Measurements from ENCODE around the gene LDLRAD4.

LDLRAD4 gene

DNA sequence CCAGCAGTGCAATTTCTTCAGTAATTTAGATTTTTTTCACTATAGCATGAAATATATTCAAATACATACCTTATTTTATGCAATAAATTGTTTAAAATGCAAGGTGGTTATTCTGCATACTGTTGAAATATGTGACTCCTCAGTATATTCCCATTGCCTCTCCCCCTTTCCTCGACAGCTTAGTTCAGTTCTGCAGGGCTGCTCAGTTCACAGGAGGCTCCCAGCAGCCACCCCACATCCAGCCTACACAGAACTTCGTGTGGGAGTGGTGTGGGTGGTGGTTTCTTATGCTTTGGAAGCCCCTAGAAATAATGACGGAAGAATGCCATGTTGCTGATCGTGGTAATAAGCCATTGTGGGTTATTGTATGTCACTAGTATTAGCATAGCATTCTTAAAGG, 428.1 kb downstream of the LDLRAD4 start:
- Histone ChIP-seq H3K4ac (ENCODE audit: low read length) (no peak overlapping the region), H3K27ac (replicated peaks; ENCODE audit: low read length) (no peak overlapping the region), H2AK5ac (ENCODE audit: low read depth, low read length) (no peak overlapping the region), H3K4me1 (ENCODE audit: control insufficient read depth in 2 of 2, insufficient read depth in 1 of 2, low read depth in 1 of 2, low read length in 2 of 2) (peaks cover 0 to 2% of the 10 kb centered on the region in 2 donors), H2BK120ac (ENCODE audit: low read depth, low read length) (no peak overlapping the region), H3K9me3 (replicated peaks in 1 of 2; ENCODE audit: control insufficient read depth in 2 of 2, insufficient read depth in 1 of 2, low read depth in 1 of 2, low read length in 2 of 2) (peaks cover 0 to 1% of the 10 kb centered on the region in 2 donors), H4K91ac (ENCODE audit: low read depth, low read length, poor library complexity) (no peak overlapping the region), H3K4me2 (ENCODE audit: insufficient read depth, low read length, poor library complexity, severe bottlenecking) (no peak overlapping the region), H3K14ac (ENCODE audit: low read length) (no peak overlapping the region), H3K23ac (ENCODE audit: low read depth, low read length, poor library complexity) (no peak overlapping the region), H3K9ac (ENCODE audit: low read depth, low read length, poor library complexity) (no peak overlapping the region), H2BK5ac (ENCODE audit: low read length) (no peak overlapping the region), H4K8ac (ENCODE audit: low read depth, low read length) (no peak overlapping the region), H3K79me1 (ENCODE audit: low read depth, low read length) (no peaks in the 10 kb centered on the region), H2BK15ac (ENCODE audit: low read length) (no peak overlapping the region), H3K18ac (ENCODE audit: low read length) (no peak overlapping the region), H2BK12ac (ENCODE audit: low read length) (no peak overlapping the region), H3K27me3 (ENCODE audit: control insufficient read depth in 3 of 3, insufficient read depth in 3 of 3, low read depth in 1 of 3, low read length in 3 of 3) (peaks cover 0 to 2% (median 0%) of the 10 kb centered on the region in 3 experiments), H3K4me3 (ENCODE audit: low read length in 2 of 2) (no peak overlapping the region), H2AFZ (ENCODE audit: low read length) (no peak overlapping the region), H3K36me3 (replicated peaks in 1 of 2; ENCODE audit: control insufficient read depth in 2 of 2, insufficient read depth in 2 of 2, low read length in 2 of 2) (no peaks in the 10 kb centered on the region)
- WGBS, 2 donors (ENCODE audit: extremely low coverage in 2 of 2, insufficient read length in 2 of 2, insufficient replicate concordance in 1 of 2) = no CpG with 5 or more reads among the region's 4 CpGs
- DNase-seq (ENCODE audit: low spot score) = no peak

DNA sequence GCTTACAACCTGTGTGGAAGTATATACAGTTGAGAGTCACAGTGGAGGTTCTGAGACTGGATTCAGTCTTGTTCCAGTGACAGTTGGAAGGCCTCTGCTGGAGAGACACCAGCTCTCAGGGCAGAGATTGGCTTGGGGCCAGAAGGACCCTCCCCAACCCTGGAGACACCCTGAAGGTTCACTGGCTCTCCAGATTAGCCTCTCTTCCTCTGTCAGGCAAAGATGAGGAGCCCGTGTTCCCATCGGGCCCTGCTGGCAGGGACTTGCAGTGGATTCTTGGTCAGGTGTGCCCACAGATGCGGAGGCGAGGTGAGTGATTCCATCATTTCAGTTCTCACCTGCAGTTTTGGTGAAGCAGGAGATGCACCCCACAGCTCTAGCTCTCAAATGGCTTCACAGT, 429.2 kb downstream of the LDLRAD4 start:
- Histone ChIP-seq H3K36me3 (replicated peaks in 1 of 2; ENCODE audit: control insufficient read depth in 2 of 2, insufficient read depth in 2 of 2, low read length in 2 of 2) (no peaks in the 10 kb centered on the region), H3K4me2 (ENCODE audit: insufficient read depth, low read length, poor library complexity, severe bottlenecking) (no peak overlapping the region), H2AFZ (ENCODE audit: low read length) (no peak overlapping the region), H3K9ac (ENCODE audit: low read depth, low read length, poor library complexity) (no peak overlapping the region), H4K91ac (ENCODE audit: low read depth, low read length, poor library complexity) (no peak overlapping the region), H3K23ac (ENCODE audit: low read depth, low read length, poor library complexity) (no peak overlapping the region), H2BK12ac (ENCODE audit: low read length) (no peak overlapping the region), H3K79me1 (ENCODE audit: low read depth, low read length) (no peaks in the 10 kb centered on the region), H3K18ac (ENCODE audit: low read length) (no peak overlapping the region), H2BK15ac (ENCODE audit: low read length) (no peak overlapping the region), H3K4ac (ENCODE audit: low read length) (no peak overlapping the region), H2AK5ac (ENCODE audit: low read depth, low read length) (no peak overlapping the region), H3K14ac (ENCODE audit: low read length) (no peak overlapping the region), H3K4me1 (ENCODE audit: control insufficient read depth in 2 of 2, insufficient read depth in 1 of 2, low read depth in 1 of 2, low read length in 2 of 2) (peaks cover 0 to 2% of the 10 kb centered on the region in 2 donors), H3K9me3 (replicated peaks in 1 of 2; ENCODE audit: control insufficient read depth in 2 of 2, insufficient read depth in 1 of 2, low read depth in 1 of 2, low read length in 2 of 2) (no peaks in the 10 kb centered on the region), H2BK5ac (ENCODE audit: low read length) (no peak overlapping the region), H2BK120ac (ENCODE audit: low read depth, low read length) (no peak overlapping the region), H3K27me3 (ENCODE audit: control insufficient read depth in 3 of 3, insufficient read depth in 3 of 3, low read depth in 1 of 3, low read length in 3 of 3) (no peaks in the 10 kb centered on the region), H3K4me3 (ENCODE audit: low read length in 2 of 2) (no peak overlapping the region), H3K27ac (replicated peaks; ENCODE audit: low read length) (no peak overlapping the region), H4K8ac (ENCODE audit: low read depth, low read length) (no peak overlapping the region)
- no CpG with 5 or more reads among the region's 4 CpGs for WGBS, 2 donors (ENCODE audit: extremely low coverage in 2 of 2, insufficient read length in 2 of 2, insufficient replicate concordance in 1 of 2)
- DNase-seq (ENCODE audit: low spot score) = no peak

DNA sequence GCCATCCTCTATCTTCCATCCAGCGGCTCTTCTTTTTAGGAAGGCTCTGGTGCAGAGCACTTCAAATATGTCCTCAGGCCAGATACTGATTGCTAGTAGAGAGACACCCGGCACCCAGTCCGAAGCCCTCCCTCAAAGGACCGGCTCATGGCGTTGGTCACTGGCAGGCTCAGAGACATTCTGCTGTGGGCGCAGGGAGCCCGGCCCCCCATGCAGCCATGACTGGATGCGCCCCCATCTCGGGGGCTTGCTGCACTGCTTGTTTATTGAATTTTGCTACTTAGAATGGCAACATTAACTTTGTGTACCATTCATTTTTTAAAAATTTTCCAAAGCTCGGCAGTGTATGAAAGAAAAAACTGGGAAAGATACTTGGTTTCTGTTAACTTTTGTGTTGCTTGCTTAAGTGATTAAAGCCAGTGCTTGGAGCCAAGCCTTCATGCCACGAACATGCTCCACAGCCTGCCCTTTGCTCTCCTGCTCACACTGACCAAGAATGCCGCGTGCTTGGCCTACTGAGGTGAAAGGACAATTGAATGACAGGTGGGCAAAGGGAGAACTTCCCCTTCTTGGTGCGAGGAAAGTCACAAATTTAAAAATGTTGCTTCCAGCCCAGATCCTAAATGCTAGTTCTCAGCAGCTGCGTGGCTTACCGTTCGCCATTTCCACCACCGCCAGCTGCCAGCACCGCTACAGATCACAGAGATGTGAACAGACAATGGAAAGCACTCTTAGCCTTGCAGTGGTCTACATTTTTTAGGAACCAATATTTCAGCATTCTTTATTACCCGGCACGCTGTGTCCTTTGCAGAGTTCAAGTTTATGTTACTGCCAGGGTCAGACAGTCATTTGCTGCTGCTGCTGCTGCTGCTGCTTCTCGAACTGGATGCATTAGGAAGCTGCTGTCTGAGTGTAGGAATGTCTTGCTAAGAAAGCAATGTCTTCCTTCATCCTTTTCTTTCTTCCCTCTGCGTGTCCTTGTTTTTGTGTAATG, 431.1 kb downstream of the LDLRAD4 start:
- Histone ChIP-seq H2BK15ac (ENCODE audit: low read length) (no peak overlapping the region), H2BK12ac (ENCODE audit: low read length) (no peak overlapping the region), H4K8ac (ENCODE audit: low read depth, low read length) (no peak overlapping the region), H3K4me1 (ENCODE audit: control insufficient read depth in 2 of 2, insufficient read depth in 1 of 2, low read depth in 1 of 2, low read length in 2 of 2) (peaks cover 2 to 8% of the 10 kb centered on the region in 2 donors), H3K23ac (ENCODE audit: low read depth, low read length, poor library complexity) (no peak overlapping the region), H4K91ac (ENCODE audit: low read depth, low read length, poor library complexity) (no peak overlapping the region), H3K27ac (replicated peaks; ENCODE audit: low read length) (no peak overlapping the region), H3K4me2 (ENCODE audit: insufficient read depth, low read length, poor library complexity, severe bottlenecking) (no peak overlapping the region), H2BK5ac (ENCODE audit: low read length) (no peak overlapping the region), H3K14ac (ENCODE audit: low read length) (no peak overlapping the region), H3K36me3 (replicated peaks in 1 of 2; ENCODE audit: control insufficient read depth in 2 of 2, insufficient read depth in 2 of 2, low read length in 2 of 2) (no peaks in the 10 kb centered on the region), H2AFZ (ENCODE audit: low read length) (no peak overlapping the region), H3K4me3 (ENCODE audit: low read length in 2 of 2) (no peak overlapping the region), H2AK5ac (ENCODE audit: low read depth, low read length) (no peak overlapping the region), H3K9me3 (replicated peaks in 1 of 2; ENCODE audit: control insufficient read depth in 2 of 2, insufficient read depth in 1 of 2, low read depth in 1 of 2, low read length in 2 of 2) (no peaks in the 10 kb centered on the region), H3K79me1 (ENCODE audit: low read depth, low read length) (no peaks in the 10 kb centered on the region), H3K27me3 (ENCODE audit: control insufficient read depth in 3 of 3, insufficient read depth in 3 of 3, low read depth in 1 of 3, low read length in 3 of 3) (no peaks in the 10 kb centered on the region), H3K4ac (ENCODE audit: low read length) (no peak overlapping the region), H2BK120ac (ENCODE audit: low read depth, low read length) (no peak overlapping the region), H3K9ac (ENCODE audit: low read depth, low read length, poor library complexity) (no peak overlapping the region), H3K18ac (ENCODE audit: low read length) (peak overlapping the region; percentile 13)
- no peak for DNase-seq (ENCODE audit: low spot score)
- WGBS, 2 donors (ENCODE audit: extremely low coverage in 2 of 2, insufficient read length in 2 of 2, insufficient replicate concordance in 1 of 2) = no CpG with 5 or more reads among the region's 23 CpGs

GRCh38 chr18:13653746-13654433, 435.3 kb downstream of the LDLRAD4 start:
- no peak for DNase-seq (ENCODE audit: low spot score)
- Histone ChIP-seq H2AFZ (ENCODE audit: low read length) (peak overlapping the region; percentile 53), H3K79me1 (ENCODE audit: low read depth, low read length) (no peaks in the 10 kb centered on the region), H3K14ac (ENCODE audit: low read length) (no peak overlapping the region), H2BK120ac (ENCODE audit: low read depth, low read length) (no peak overlapping the region), H2BK15ac (ENCODE audit: low read length) (no peak overlapping the region), H3K4me3 (ENCODE audit: low read length in 2 of 2) (no peak overlapping the region), H4K8ac (ENCODE audit: low read depth, low read length) (no peak overlapping the region), H4K91ac (ENCODE audit: low read depth, low read length, poor library complexity) (no peak overlapping the region), H3K23ac (ENCODE audit: low read depth, low read length, poor library complexity) (no peak overlapping the region), H2AK5ac (ENCODE audit: low read depth, low read length) (no peak overlapping the region), H3K9ac (ENCODE audit: low read depth, low read length, poor library complexity) (no peak overlapping the region), H3K27me3 (ENCODE audit: control insufficient read depth in 3 of 3, insufficient read depth in 3 of 3, low read depth in 1 of 3, low read length in 3 of 3) (no peaks in the 10 kb centered on the region), H3K27ac (replicated peaks; ENCODE audit: low read length) (no peak overlapping the region), H3K4me2 (ENCODE audit: insufficient read depth, low read length, poor library complexity, severe bottlenecking) (no peak overlapping the region), H3K4me1 (ENCODE audit: control insufficient read depth in 2 of 2, insufficient read depth in 1 of 2, low read depth in 1 of 2, low read length in 2 of 2) (peaks cover 2 to 7% of the 10 kb centered on the region in 2 donors), H3K9me3 (replicated peaks in 1 of 2; ENCODE audit: control insufficient read depth in 2 of 2, insufficient read depth in 1 of 2, low read depth in 1 of 2, low read length in 2 of 2) (no peaks in the 10 kb centered on the region), H2BK5ac (ENCODE audit: low read length) (no peak overlapping the region), H3K18ac (ENCODE audit: low read length) (peak overlapping the region; percentile 1), H3K36me3 (replicated peaks in 1 of 2; ENCODE audit: control insufficient read depth in 2 of 2, insufficient read depth in 2 of 2, low read length in 2 of 2) (no peaks in the 10 kb centered on the region), H3K4ac (ENCODE audit: low read length) (no peak overlapping the region), H2BK12ac (ENCODE audit: low read length) (no peak overlapping the region)
- no CpG with 5 or more reads among the region's 13 CpGs for WGBS, 2 donors (ENCODE audit: extremely low coverage in 2 of 2, insufficient read length in 2 of 2, insufficient replicate concordance in 1 of 2)
